Natural killer cell (primary cell): ENCODE measurements around the gene GIPC2. TPM values are rescaled to one million over a fixed set of nuclear protein-coding genes. Genes with fewer than 3 reads are reported as not detected.

ENCODE experiments used
- ATAC-seq, 3 donors: fragments of 150-1000 bp in 2 of 3; fragments of 200-7000 bp in 1 of 3; cut with Tn5 transposase; 1 replicate in 1 of 3; 2 replicates in 2 of 3; pipeline ENCODE4 v1.10.0; 2021; ENCODE audit warnings: mild to moderate bottlenecking in 2 of 3, moderate library complexity in 2 of 3
- DNase-seq, 2 donors: peaks; one replicate each; pipeline versions ENCODE4 v3.0.0 to v3.0.0-alpha.2; 2013 to 2021; ENCODE audit warnings: mixed read lengths in 1 of 2
- H3K27ac ChIP-seq: one replicate; pipeline ENCODE4 v1.5.1; 2013; ENCODE audit warnings: mild to moderate bottlenecking, low read length
- H3K27me3 ChIP-seq: one replicate; pipeline ENCODE4 v1.6.1; 2013; ENCODE audit warnings: low read length; ENCODE audit not compliant: control insufficient read depth, insufficient read depth
- H3K36me3 ChIP-seq: one replicate; pipeline ENCODE4 v1.6.1; 2013; ENCODE audit warnings: low read length; ENCODE audit not compliant: control insufficient read depth, insufficient read depth
- H3K4me1 ChIP-seq: one replicate; pipeline ENCODE4 v1.6.1; 2013; ENCODE audit warnings: low read length; ENCODE audit not compliant: control insufficient read depth, insufficient read depth
- H3K4me3 ChIP-seq: one replicate; pipeline ENCODE4 v1.5.1; 2013; ENCODE audit warnings: low read length
- H3K9me3 ChIP-seq: one replicate; pipeline ENCODE4 v1.6.1; 2013; ENCODE audit warnings: low read length; ENCODE audit not compliant: control insufficient read depth, insufficient read depth
- H3K27ac Mint-ChIP-seq, 2 donors: one replicate each; pipeline ENCODE4 v1.8.0; 2022; ENCODE audit warnings: mild to moderate bottlenecking in 2 of 2, mixed read lengths in 2 of 2, moderate library complexity in 1 of 2
- H3K27me3 Mint-ChIP-seq, 2 donors: one replicate each; pipeline ENCODE4 v1.8.0; 2022; ENCODE audit warnings: low read depth in 2 of 2, mixed read lengths in 2 of 2
- H3K36me3 Mint-ChIP-seq: one replicate; pipeline ENCODE4 v1.8.0; 2022; ENCODE audit warnings: mixed read lengths
- H3K4me1 Mint-ChIP-seq, 2 donors: one replicate each; pipeline ENCODE4 v1.8.0; 2022; ENCODE audit warnings: mixed read lengths in 2 of 2
- H3K4me3 Mint-ChIP-seq: one replicate; pipeline ENCODE4 v1.8.0; 2022; ENCODE audit warnings: mild to moderate bottlenecking, moderate library complexity, mixed read lengths
- H3K9me3 Mint-ChIP-seq, 2 donors: one replicate each; pipeline ENCODE4 v1.8.0; 2022; ENCODE audit warnings: mixed read lengths in 2 of 2
- CTCF ChIP-seq: fragments of 200-600 bp; IDR thresholded peaks from one replicate; pipeline ENCODE4 v1.8.0; 2022; ENCODE audit warnings: antibody characterized with exemption
- WGBS: methylation state at CpG from one replicate; pipeline ENCODE4 v1.1.7; 2013; ENCODE audit warnings: missing lambda C conversion rate; ENCODE audit not compliant: insufficient coverage; 5-methylcytosine and 5-hydroxymethylcytosine counted together
- intact Hi-C: fragments of 100-400 bp; cut with micrococcal nuclease; formaldehyde crosslinking; loops from one replicate; pipeline ENCODE4 v1.14.2; 2022
- total RNA-seq, 4 donors: library from RNA; stranded (reverse); fragments of 120-200 nt in 1 of 4; gene quantifications; one replicate each; pipeline versions ENCODE4 v1.2.3 to v1.2.4, GENCODE V29; 2013 to 2022

Gene GIPC2
- total RNA-seq, 3 donors from 2014 or later (not counting 1 experiment from before 2014, with no cell fraction given) = not detected

GRCh38 chr1:78136680-78137079, 90.9 kb downstream of the GIPC2 start:
- no peak for DNase-seq
- Histone ChIP-seq H3K27ac (no peak overlapping the region), H3K36me3 (no peaks in the 10 kb centered on the region), H3K4me3 (no peak overlapping the region), H3K9me3 (no peaks in the 10 kb centered on the region), H3K4me1 (no peaks in the 10 kb centered on the region), H3K27me3 (no peaks in the 10 kb centered on the region)
- H3K4me3 Mint-ChIP-seq = no peak overlapping the region
- no peaks in the 10 kb centered on the region for H3K36me3 Mint-ChIP-seq
- H3K27ac Mint-ChIP-seq = no peak overlapping the region
- TF ChIP-seq CTCF = no peak
- no peaks in the 10 kb centered on the region for H3K4me1 Mint-ChIP-seq
- no peaks in the 10 kb centered on the region for H3K9me3 Mint-ChIP-seq
- intact Hi-C loops = no loop called here
- whole genome bisulfite sequencing = 80% methylated on average over 1 of the region's 1 CpG
- H3K27me3 Mint-ChIP-seq = peaks cover 0 to 3% of the 10 kb centered on the region in 2 donors
- no peak for ATAC-seq

- no peaks in the 10 kb centered on the region for H3K27me3 Mint-ChIP-seq
- Histone ChIP-seq H3K36me3 (no peaks in the 10 kb centered on the region), H3K9me3 (no peaks in the 10 kb centered on the region), H3K4me1 (peaks cover 5% of the 10 kb centered on the region), H3K27me3 (no peaks in the 10 kb centered on the region), H3K27ac (no peak overlapping the region), H3K4me3 (no peak overlapping the region)
- H3K9me3 Mint-ChIP-seq = no peaks in the 10 kb centered on the region
- intact Hi-C loops = loop anchor here (10.0 kb wide), 1 partner anchor 473 kb away; no protein-coding TSS in a partner anchor
- TF ChIP-seq CTCF = no peak
- H3K4me1 Mint-ChIP-seq = peaks cover 6 to 7% of the 10 kb centered on the region in 2 donors
- H3K27ac Mint-ChIP-seq = no peak overlapping the region
- no peaks in the 10 kb centered on the region for H3K36me3 Mint-ChIP-seq
- WGBS = 92% methylated on average over 3 of the region's 3 CpGs
- DNase-seq (no peak), ATAC-seq (no peak)
- no peak overlapping the region for H3K4me3 Mint-ChIP-seq
Measured at GRCh38 chr1:78141531-78142231, 95.9 kb downstream of the GIPC2 start.

GRCh38 chr1:78142736-78143135, 97.0 kb downstream of the GIPC2 start:
- Histone ChIP-seq H3K4me1 (peaks cover 5% of the 10 kb centered on the region), H3K9me3 (no peaks in the 10 kb centered on the region), H3K36me3 (no peaks in the 10 kb centered on the region), H3K27ac (peak overlapping the region; percentile 54), H3K27me3 (no peaks in the 10 kb centered on the region), H3K4me3 (peak overlapping the region; percentile 6)
- DNase-seq (no peak), ATAC-seq (peak in 1 of 3 donors; percentile 22)
- H3K36me3 Mint-ChIP-seq = no peaks in the 10 kb centered on the region
- no peaks in the 10 kb centered on the region for H3K9me3 Mint-ChIP-seq
- no peak for TF ChIP-seq CTCF
- 99% methylated on average over 4 of the region's 4 CpGs for WGBS
- H3K27me3 Mint-ChIP-seq = peaks cover 0 to 5% of the 10 kb centered on the region in 2 donors
- H3K4me1 Mint-ChIP-seq = peaks cover 6 to 7% of the 10 kb centered on the region in 2 donors
- intact Hi-C loops = loop anchor here (10.0 kb wide), 1 partner anchor 472 kb away; no protein-coding TSS in a partner anchor
- H3K4me3 Mint-ChIP-seq = peak overlapping the region; percentile 70
- H3K27ac Mint-ChIP-seq = peak overlapping the region; percentile 10 to 81
